Panc1 (cell line): Measurements from ENCODE around the gene RAP2A. TPM values are rescaled to one million over a fixed set of nuclear protein-coding genes. Genes with fewer than 3 reads are reported as not detected.

Experiments
- ATAC-seq: fragments of 200-7000 bp; cut with Tn5 transposase; 2 replicates; pipeline ENCODE4 v1.9.1; 2020; ENCODE audit warnings: mild to moderate bottlenecking, moderate library complexity
- BruUV-seq: library from RNA; stranded (reverse); fragments of 400-500 nt; replicated peaks from 2 replicates; lab custom pipeline; 2021; lab: Mats Ljungman, UMichigan
- CTCF ChIA-PET: fragments of 300-600 bp; sonication (Branson Sonifier 250); formaldehyde crosslinking; loops from one replicate; lab custom pipeline; 2022; ENCODE audit warnings: antibody characterized with exemption; lab: Charles Lee
- POLR2A ChIA-PET: fragments of 300-600 bp; sonication (Branson Sonifier 250); formaldehyde crosslinking; loops from one replicate; lab custom pipeline; 2022; ENCODE audit warnings: antibody characterized with exemption; lab: Charles Lee
- DNase-seq: peaks from one replicate; pipeline ENCODE4 v3.0.0-alpha.2; 2010; ENCODE audit warnings: low read depth, low spot score
- H3K27ac ChIP-seq: 2 replicates; pipeline ENCODE4 v1.5.1; 2011; ENCODE audit warnings: mild to moderate bottlenecking, low read length, inconsistent platforms
- H3K27me3 ChIP-seq: fragments of 200-500 bp; sonication (Bioruptor generic); 2 replicates; pipeline ENCODE4 v1.6.0; 2014; ENCODE audit warnings: low read length, inconsistent platforms; ENCODE audit not compliant: control insufficient read depth, insufficient read depth
- H3K36me3 ChIP-seq: fragments of 200-500 bp; sonication (Bioruptor generic); 2 replicates; pipeline ENCODE4 v1.5.1; 2014; ENCODE audit warnings: inconsistent platforms, mild to moderate bottlenecking, low read length, moderate library complexity; ENCODE audit not compliant: control insufficient read depth, insufficient read depth
- H3K4me1 ChIP-seq: 2 replicates; pipeline ENCODE4 v1.5.1; 2011; ENCODE audit warnings: inconsistent platforms, mild to moderate bottlenecking, low read length, moderate library complexity; ENCODE audit not compliant: control insufficient read depth, insufficient read depth
- H3K4me3 ChIP-seq, 2 experiments: 2 replicates each; pipeline ENCODE4 v1.5.1; 2011 to 2012; ENCODE audit warnings: low read depth in 2 of 2, low read length in 2 of 2, mild to moderate bottlenecking in 2 of 2, inconsistent platforms in 1 of 2, moderate library complexity in 1 of 2
- H3K9me3 ChIP-seq: fragments of 200-500 bp; sonication (Bioruptor generic); 2 replicates; pipeline ENCODE4 v1.5.1; 2014; ENCODE audit warnings: low read depth, mild to moderate bottlenecking, inconsistent platforms, low read length, moderate library complexity; ENCODE audit not compliant: control insufficient read depth, insufficient read depth
- CTCF ChIP-seq: fragments of 450-650 bp; IDR thresholded peaks from 2 replicates; pipeline ENCODE4 v1.5.1; 2017; ENCODE audit warnings: mild to moderate bottlenecking
- POLR2AphosphoS5 ChIP-seq: IDR thresholded peaks from 2 replicates; pipeline ENCODE4 v1.6.1; 2012; ENCODE audit warnings: mild to moderate bottlenecking, low read depth, low read length, moderate library complexity
- REST ChIP-seq, 2 experiments: IDR thresholded peaks; 2 replicates each; pipeline ENCODE4 v1.6.1; 2011 to 2012; ENCODE audit warnings: low read depth in 2 of 2, control low read depth in 1 of 2, low read length in 1 of 2, mild to moderate bottlenecking in 1 of 2, moderate library complexity in 1 of 2; ENCODE audit not compliant: insufficient read depth in 1 of 2
- SIN3A ChIP-seq: IDR thresholded peaks from 2 replicates; pipeline ENCODE4 v1.6.1; 2012; ENCODE audit warnings: low read depth, mild to moderate bottlenecking, low read length, moderate library complexity, borderline replicate concordance; ENCODE audit not compliant: insufficient read depth
- TCF7L2 ChIP-seq: IDR thresholded peaks from 2 replicates; pipeline ENCODE4 v1.6.1; 2011; ENCODE audit warnings: mild to moderate bottlenecking, low read depth, low read length, inconsistent platforms
- in situ Hi-C: cut with HindIII; loops from 2 replicates; pipeline ENCODE4 v1.10.0; 2016; ENCODE audit warnings: low sequenced_read_pairs, low pct_unique_long_range_greater_than_20kb
- intact Hi-C: fragments of 100-400 bp; cut with micrococcal nuclease; formaldehyde crosslinking; loops from one replicate; pipeline ENCODE4 v1.10.0; 2022; ENCODE audit not compliant: unreplicated experiment
- total RNA-seq: library from RNA; stranded (reverse); gene quantifications from one replicate; pipeline ENCODE4 v1.2.1, GENCODE V29; 2021; ENCODE audit not compliant: unreplicated experiment

The RAP2A gene
- total RNA-seq, 1 experiment from 2014 or later: 44.3 TPM

DNA sequence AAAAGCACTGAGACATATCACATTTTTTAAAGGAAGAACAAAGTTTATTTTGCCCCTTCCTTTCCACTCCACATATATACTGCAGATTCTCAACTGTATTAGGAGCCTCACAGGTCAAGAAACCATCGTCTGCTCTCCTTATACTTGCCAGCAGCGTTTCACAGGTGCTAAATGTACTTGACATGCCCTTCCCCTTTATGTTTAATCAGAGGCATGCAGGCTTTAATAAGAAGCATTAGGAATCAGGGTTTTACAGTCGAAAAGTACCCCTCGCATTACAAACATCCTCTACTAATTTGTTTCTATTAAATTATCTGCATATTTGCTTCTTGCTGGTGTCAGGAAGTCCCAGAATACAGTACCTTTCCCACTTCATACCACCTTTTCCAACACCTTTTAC lies 3.7 kb upstream of the RAP2A start:
- TF ChIP-seq TCF7L2 (no peak), CTCF (no peak), REST (IDR thresholded peaks at IDR 0.05; ENCODE audit: insufficient read depth in 1 of 2, low read depth in 2 of 2, low read length in 1 of 2) (no peak), SIN3A (no peak), POLR2AphosphoS5 (no peak)
- BruUV-seq: no TSS peak
- CTCF ChIA-PET: no interaction called here
- POLR2A ChIA-PET: interaction anchor here (0.6 kb wide), 1 partner anchor 119 kb away, joined by 4 read pairs; no protein-coding TSS in a partner anchor
- intact Hi-C loops: no loop called here
- Histone ChIP-seq H3K27ac (peak overlapping the region; percentile 92), H3K9me3 (no peaks in the 10 kb centered on the region), H3K36me3 (no peaks in the 10 kb centered on the region), H3K4me3 (peak overlapping the region; percentile 50 to 92), H3K27me3 (no peaks in the 10 kb centered on the region), H3K4me1 (peaks cover 12% of the 10 kb centered on the region; the same call in 1 of the 2 replicates)
- in situ Hi-C loops: no loop called here
- ATAC-seq (no peak), DNase-seq (no peak)

DNA sequence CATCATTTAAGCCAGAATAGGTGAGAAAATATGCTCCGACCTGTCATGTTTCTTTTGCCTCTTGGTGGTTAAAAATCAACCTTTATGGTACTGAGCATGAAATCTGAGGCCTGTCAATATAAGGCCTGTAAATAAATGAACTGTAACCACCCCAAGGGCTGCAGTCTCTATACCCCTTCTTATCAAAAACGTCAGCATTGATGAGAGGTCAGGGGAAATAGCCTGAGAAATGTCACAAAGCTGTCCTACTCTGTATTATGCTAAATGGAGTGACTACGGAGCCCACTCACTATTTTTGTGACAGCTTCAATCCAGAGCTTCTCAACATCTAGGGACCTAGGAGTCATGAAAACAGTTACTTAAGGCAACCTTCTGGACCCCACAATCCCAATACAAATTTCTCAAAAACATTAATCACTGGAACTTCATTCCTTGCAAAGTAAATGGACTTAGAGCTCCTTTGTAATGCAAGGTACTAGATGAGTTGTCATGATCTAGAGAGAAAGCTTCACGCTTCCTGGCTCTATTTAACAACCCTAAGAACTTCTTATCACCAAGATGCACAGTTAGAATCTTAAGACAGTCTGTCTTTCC lies 2.7 kb upstream of the RAP2A start:
- intact Hi-C loops: no loop called here
- no TSS peak for BruUV-seq
- peak overlapping the region; percentile 6 to 92; a peak in 3 of 4 replicates for H3K4me3 ChIP-seq

More for the DNA sequence above, 2.7 kb upstream of the RAP2A start:
- Histone ChIP-seq H3K4me1 (peaks cover 18% of the 10 kb centered on the region; the same call in 1 of the 2 replicates), H3K9me3 (no peaks in the 10 kb centered on the region), H3K27ac (peak overlapping the region; percentile 92), H3K27me3 (no peaks in the 10 kb centered on the region), H3K36me3 (no peaks in the 10 kb centered on the region)
- TF ChIP-seq SIN3A (no peak), REST (IDR thresholded peaks at IDR 0.05; ENCODE audit: insufficient read depth in 1 of 2, low read depth in 2 of 2, low read length in 1 of 2) (no peak), TCF7L2 (no peak), CTCF (no peak)
- no peak for DNase-seq
- ChIA-PET CTCF (no interaction called here), POLR2A (interaction anchor here (0.6 kb wide), 2 partner anchors 120 to 1670 kb away, joined by 3 to 4 read pairs; no protein-coding TSS in a partner anchor)
- no peak for ATAC-seq
- in situ Hi-C loops: no loop called here
